WTC11 (cell line): ENCODE results near the gene GLRA3. TPM values are rescaled to one million over a fixed set of nuclear protein-coding genes. Genes with fewer than 3 reads are reported as not detected.

ENCODE experiments used
- ATAC-seq: fragments of 200-7000 bp; cut with Tn5 transposase; 2 replicates; pipeline ENCODE4 v1.10.0; 2021; ENCODE audit warnings: mild to moderate bottlenecking, moderate library complexity
- Bru-seq: library from RNA; stranded (reverse); fragments of 400-500 nt; gene quantifications from one replicate; lab custom pipeline; 2021; lab: Mats Ljungman, UMichigan
- CTCF ChIA-PET: fragments of 300-600 bp; sonication (Branson Sonifier 250); formaldehyde crosslinking; loops from one replicate; lab custom pipeline; 2021; ENCODE audit warnings: antibody characterized with exemption; lab: Charles Lee
- POLR2A ChIA-PET: fragments of 350-600 bp; sonication (Branson Sonifier 250); formaldehyde crosslinking; loops from one replicate; lab custom pipeline; 2021; ENCODE audit warnings: antibody characterized with exemption; lab: Charles Lee
- DNase-seq: peaks from one replicate; pipeline ENCODE4 v3.0.0; 2021; ENCODE audit warnings: low spot score
- H3K27ac Mint-ChIP-seq: 2 replicates; pipeline ENCODE4 v1.8.0; 2021; ENCODE audit warnings: mixed read lengths
- H3K27me3 Mint-ChIP-seq: 2 replicates; pipeline ENCODE4 v1.8.0; 2021; ENCODE audit warnings: low read depth, mild to moderate bottlenecking, moderate library complexity, mixed read lengths
- H3K36me3 Mint-ChIP-seq: 2 replicates; pipeline ENCODE4 v1.8.0; 2021; ENCODE audit warnings: mixed read lengths
- H3K4me1 Mint-ChIP-seq: 2 replicates; pipeline ENCODE4 v1.8.0; 2022; ENCODE audit warnings: mixed read lengths
- H3K4me3 Mint-ChIP-seq: 2 replicates; pipeline ENCODE4 v1.8.0; 2021; ENCODE audit warnings: mild to moderate bottlenecking, moderate library complexity, mixed read lengths
- H3K9me3 Mint-ChIP-seq: 2 replicates; pipeline ENCODE4 v1.8.0; 2021; ENCODE audit warnings: mixed read lengths
- CDX4 ChIP-seq: fragments of 250-450 bp; sonication (Bioruptor Pico); IDR thresholded peaks from 2 replicates; pipeline ENCODE4 v1.9.0; 2021; ENCODE audit warnings: moderate library complexity, mild to moderate bottlenecking, inconsistent platforms, borderline replicate concordance
- CREB1 ChIP-seq: sonication (generic); formaldehyde crosslinking; IDR thresholded peaks from 2 replicates; pipeline ENCODE4 v1.8.0; 2023; ENCODE audit warnings: mild to moderate bottlenecking, missing genetic modification reagents
- CREM ChIP-seq: sonication (generic); formaldehyde crosslinking; IDR thresholded peaks from 2 replicates; pipeline ENCODE4 v1.8.1; 2022; ENCODE audit warnings: mild to moderate bottlenecking, missing genetic modification reagents, moderate library complexity
- E2F1 ChIP-seq: sonication (generic); formaldehyde crosslinking; IDR thresholded peaks from 2 replicates; pipeline ENCODE4 v1.8.0; 2022; ENCODE audit warnings: mild to moderate bottlenecking, missing genetic modification reagents
- ELF4 ChIP-seq: sonication (generic); formaldehyde crosslinking; IDR thresholded peaks from 2 replicates; pipeline ENCODE4 v1.8.1; 2022; ENCODE audit warnings: low read depth, mild to moderate bottlenecking, moderate library complexity, missing genetic modification reagents
- ERG ChIP-seq: fragments of 250-450 bp; sonication (Bioruptor Pico); IDR thresholded peaks from 2 replicates; pipeline ENCODE4 v1.8.0; 2021; ENCODE audit warnings: mild to moderate bottlenecking
- ETV6 ChIP-seq: sonication (generic); formaldehyde crosslinking; IDR thresholded peaks from 2 replicates; pipeline ENCODE4 v1.8.1; 2022; ENCODE audit warnings: mild to moderate bottlenecking, missing genetic modification reagents
- FOXP1 ChIP-seq: sonication (generic); formaldehyde crosslinking; IDR thresholded peaks from 2 replicates; pipeline ENCODE4 v1.8.0; 2022; ENCODE audit warnings: missing genetic modification reagents, mild to moderate bottlenecking, moderate library complexity, borderline replicate concordance
- GABPB1 ChIP-seq: sonication (generic); formaldehyde crosslinking; IDR thresholded peaks from 2 replicates; pipeline ENCODE4 v1.8.1; 2023; ENCODE audit warnings: mild to moderate bottlenecking, missing genetic modification reagents
- IRF2 ChIP-seq: sonication (generic); formaldehyde crosslinking; IDR thresholded peaks from 2 replicates; pipeline ENCODE4 v1.8.0; 2022; ENCODE audit warnings: low read depth, missing genetic modification reagents, borderline replicate concordance
- MLX ChIP-seq: sonication (generic); formaldehyde crosslinking; IDR thresholded peaks from 2 replicates; pipeline ENCODE4 v1.8.1; 2023; ENCODE audit warnings: mild to moderate bottlenecking, missing genetic modification reagents, moderate library complexity
- NFYB ChIP-seq: sonication (generic); formaldehyde crosslinking; conservative IDR thresholded peaks from 2 replicates; pipeline ENCODE4 v1.8.0; 2022; ENCODE audit warnings: low read depth, missing genetic modification reagents
- NR1H2 ChIP-seq: sonication (generic); formaldehyde crosslinking; IDR thresholded peaks from 2 replicates; pipeline ENCODE4 v1.9.0; 2021; ENCODE audit warnings: mild to moderate bottlenecking, moderate library complexity, missing genetic modification reagents
- SMAD4 ChIP-seq: sonication (generic); formaldehyde crosslinking; IDR thresholded peaks from 2 replicates; pipeline ENCODE4 v1.8.0; 2022; ENCODE audit warnings: mild to moderate bottlenecking, missing genetic modification reagents
- SP1 ChIP-seq: sonication (generic); formaldehyde crosslinking; conservative IDR thresholded peaks from 2 replicates; pipeline ENCODE4 v1.8.1; 2022; ENCODE audit warnings: missing genetic modification reagents
- TEAD1 ChIP-seq: sonication (generic); formaldehyde crosslinking; IDR thresholded peaks from 2 replicates; pipeline ENCODE4 v1.8.0; 2022; ENCODE audit warnings: mild to moderate bottlenecking, missing genetic modification reagents
- ZBTB21 ChIP-seq: sonication (generic); formaldehyde crosslinking; IDR thresholded peaks from 2 replicates; pipeline ENCODE4 v1.8.1; 2023; ENCODE audit warnings: mild to moderate bottlenecking, missing genetic modification reagents, borderline replicate concordance
- ZNF138 ChIP-seq: sonication (generic); formaldehyde crosslinking; conservative IDR thresholded peaks from 2 replicates; pipeline ENCODE4 v1.8.1; 2022; ENCODE audit warnings: mild to moderate bottlenecking, moderate library complexity, missing genetic modification reagents
- ZNF532 ChIP-seq: fragments of 250-450 bp; sonication (Bioruptor Pico); IDR thresholded peaks from 2 replicates; pipeline ENCODE4 v1.9.0; 2021; ENCODE audit warnings: mild to moderate bottlenecking, borderline replicate concordance
- ZNF671 ChIP-seq: fragments of 250-450 bp; sonication (Bioruptor Pico); IDR thresholded peaks from 2 replicates; pipeline ENCODE4 v1.8.0; 2021; ENCODE audit warnings: mild to moderate bottlenecking
- long read RNA-seq, 3 experiments: library from RNA in 1 of 3; library from capped mRNA in 1 of 3; library from polyadenylated mRNA in 1 of 3; unstranded in 2 of 3; stranded (forward) in 1 of 3; transcript quantifications; one replicate each; pipeline ENCODE4 v2.0.0, GENCODE V29; 2021
- total RNA-seq: library from RNA; stranded (reverse); gene quantifications from 3 replicates; pipeline ENCODE4 v1.2.3, GENCODE V29; 2021
- TF ChIP-seq, protein P1 (sequence below): sonication (generic); formaldehyde crosslinking; IDR thresholded peaks from 2 replicates; pipeline ENCODE4 v1.8.0; 2022; ENCODE audit warnings: mild to moderate bottlenecking, missing genetic modification reagents
- TF ChIP-seq, protein P2 (sequence below): sonication (generic); formaldehyde crosslinking; IDR thresholded peaks from 2 replicates; pipeline ENCODE4 v1.8.1; 2023; ENCODE audit warnings: mild to moderate bottlenecking, moderate library complexity, missing genetic modification reagents

The GLRA3 gene
- 0.07 to 0.15 TPM (median 0.11 TPM) in 3 replicates for total RNA-seq
- Bru-seq, nascent RNA, result percentile 16 among the genes with signal in this experiment
- long read RNA-seq, experiment 1, result 0 reads
- long read RNA-seq, experiment 2, result 0 reads
- long read RNA-seq, experiment 3, result 0 reads

- POLR2A ChIA-PET, result no interaction called here
- H3K36me3 Mint-ChIP-seq, result no peaks in the 10 kb centered on the region
- TF ChIP-seq TEAD1 (peak; percentile 89), ZNF138 (CRISPR knock-in tag) (0 out of 2 replicates have a peak, but pooled peaks have one; percentile 66), CREB1 (CRISPR knock-in tag) (peak; percentile 75; the same call in 1 of the 2 replicates), ELF4 (no peak), GABPB1 (CRISPR knock-in tag) (no peak), ZBTB21 (CRISPR knock-in tag) (peak; percentile 78; the same call in 1 of the 2 replicates), CREM (CRISPR knock-in tag) (peak; percentile 38; the same call in 1 of the 2 replicates), ERG (CRISPR knock-in tag) (no peak), SMAD4 (CRISPR knock-in tag) (peak; percentile 61; the same call in 1 of the 2 replicates), NR1H2 (no peak), CDX4 (CRISPR knock-in tag) (no peak), SP1 (CRISPR knock-in tag) (peak; percentile 58), NFYB (CRISPR knock-in tag) (peak; percentile 56; the same call in 1 of the 2 replicates), FOXP1 (CRISPR knock-in tag) (peak; percentile 49), ETV6 (CRISPR knock-in tag) (peak; percentile 85), ZNF671 (CRISPR knock-in tag) (no peak), IRF2 (CRISPR knock-in tag) (no peak), MLX (CRISPR knock-in tag) (no peak), ZNF532 (CRISPR knock-in tag) (no peak), E2F1 (CRISPR knock-in tag) (peak; percentile 86)
- TF ChIP-seq, protein P1, sequence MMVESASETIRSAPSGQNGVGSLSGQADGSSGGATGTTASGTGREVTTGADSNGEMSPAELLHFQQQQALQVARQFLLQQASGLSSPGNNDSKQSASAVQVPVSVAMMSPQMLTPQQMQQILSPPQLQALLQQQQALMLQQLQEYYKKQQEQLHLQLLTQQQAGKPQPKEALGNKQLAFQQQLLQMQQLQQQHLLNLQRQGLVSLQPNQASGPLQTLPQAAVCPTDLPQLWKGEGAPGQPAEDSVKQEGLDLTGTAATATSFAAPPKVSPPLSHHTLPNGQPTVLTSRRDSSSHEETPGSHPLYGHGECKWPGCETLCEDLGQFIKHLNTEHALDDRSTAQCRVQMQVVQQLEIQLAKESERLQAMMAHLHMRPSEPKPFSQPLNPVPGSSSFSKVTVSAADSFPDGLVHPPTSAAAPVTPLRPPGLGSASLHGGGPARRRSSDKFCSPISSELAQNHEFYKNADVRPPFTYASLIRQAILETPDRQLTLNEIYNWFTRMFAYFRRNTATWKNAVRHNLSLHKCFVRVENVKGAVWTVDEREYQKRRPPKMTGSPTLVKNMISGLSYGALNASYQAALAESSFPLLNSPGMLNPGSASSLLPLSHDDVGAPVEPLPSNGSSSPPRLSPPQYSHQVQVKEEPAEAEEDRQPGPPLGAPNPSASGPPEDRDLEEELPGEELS (CRISPR knock-in tag), result peak; percentile 75; the same call in 1 of the 2 replicates
- TF ChIP-seq, protein P2, sequence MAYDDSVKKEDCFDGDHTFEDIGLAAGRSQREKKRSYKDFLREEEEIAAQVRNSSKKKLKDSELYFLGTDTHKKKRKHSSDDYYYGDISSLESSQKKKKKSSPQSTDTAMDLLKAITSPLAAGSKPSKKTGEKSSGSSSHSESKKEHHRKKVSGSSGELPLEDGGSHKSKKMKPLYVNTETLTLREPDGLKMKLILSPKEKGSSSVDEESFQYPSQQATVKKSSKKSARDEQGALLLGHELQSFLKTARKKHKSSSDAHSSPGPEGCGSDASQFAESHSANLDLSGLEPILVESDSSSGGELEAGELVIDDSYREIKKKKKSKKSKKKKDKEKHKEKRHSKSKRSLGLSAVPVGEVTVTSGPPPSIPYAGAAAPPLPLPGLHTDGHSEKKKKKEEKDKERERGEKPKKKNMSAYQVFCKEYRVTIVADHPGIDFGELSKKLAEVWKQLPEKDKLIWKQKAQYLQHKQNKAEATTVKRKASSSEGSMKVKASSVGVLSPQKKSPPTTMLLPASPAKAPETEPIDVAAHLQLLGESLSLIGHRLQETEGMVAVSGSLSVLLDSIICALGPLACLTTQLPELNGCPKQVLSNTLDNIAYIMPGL (CRISPR knock-in tag), result 0 out of 2 replicates have a peak, but pooled peaks have one; percentile 36
Measured at GRCh38 chr4:174828845-174829701, at the start of gene GLRA3. Gene GLRA3 (minus strand): TSS chr4:174829247. CDS start chr4:174828811, 436 bp downstream.

More at GRCh38 chr4:174828845-174829701, at the start of gene GLRA3:
- ATAC-seq (peak; percentile 98), DNase-seq (peak; percentile 99)
- no peaks in the 10 kb centered on the region; the same call in 1 of the 2 replicates for H3K27me3 Mint-ChIP-seq
- H3K27ac Mint-ChIP-seq, result peak within 1 kb of the TSS; percentile 97
- peaks cover 21% of the 10 kb centered on the region for H3K4me1 Mint-ChIP-seq
- H3K4me3 Mint-ChIP-seq, result peak within 1 kb of the TSS; percentile 75
- CTCF ChIA-PET, result interaction anchor here (0.8 to 1.6 kb wide), 3 partner anchors 19 to 226 kb away, joined by 4 to 15 read pairs (median 5); no protein-coding TSS in a partner anchor
- no peaks in the 10 kb centered on the region for H3K9me3 Mint-ChIP-seq
